GM21526 (cell line): Measurements from ENCODE around the gene DFFB.

ENCODE experiments used
- ATAC-seq: cut with Tn5 transposase; IDR thresholded peaks from one replicate; pipeline ENCODE4 v1.9.1; 2021; ENCODE audit warnings: moderate library complexity; ENCODE audit not compliant: unreplicated experiment, low FRiP score

The DFFB gene

DNA sequence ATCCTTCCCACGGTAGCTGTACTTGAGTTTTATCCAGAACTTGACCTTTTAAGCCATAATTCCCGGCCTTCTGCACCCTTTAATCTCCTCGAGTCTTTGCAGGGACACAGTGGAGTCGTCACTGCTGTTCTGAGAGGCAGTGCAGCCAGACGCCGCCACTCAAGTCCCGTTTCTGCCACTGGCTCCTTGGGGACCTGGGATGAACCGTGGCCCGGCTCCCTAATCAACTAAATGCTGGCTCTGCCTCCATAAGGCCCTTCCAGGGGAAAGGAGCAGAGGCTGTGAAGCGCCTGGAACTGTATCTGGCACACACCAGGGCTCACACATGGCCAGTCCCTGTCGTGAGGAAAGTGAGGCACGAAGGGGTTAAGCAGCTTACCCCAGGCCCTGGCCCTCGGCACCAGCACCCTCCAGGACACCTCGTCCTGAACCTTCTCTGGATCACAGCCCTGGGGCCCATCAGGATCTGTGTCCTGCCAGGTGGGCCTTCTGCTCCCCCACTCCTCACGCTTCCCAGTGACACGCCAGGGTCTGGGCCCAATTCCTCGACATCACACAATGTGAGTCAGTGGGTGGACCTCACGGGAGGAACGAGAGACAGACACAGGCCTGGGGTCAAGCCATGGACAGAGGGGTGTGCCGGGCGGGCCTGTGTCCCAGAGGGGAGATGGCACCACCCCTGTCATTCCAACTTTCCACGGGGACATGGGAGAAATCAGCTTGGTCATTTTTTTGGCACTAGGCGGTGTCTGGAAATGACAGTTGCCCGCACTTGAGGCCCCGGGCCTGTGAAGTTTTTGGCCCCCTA is 66.3 kb downstream of the DFFB start:
- no peak for ATAC-seq

DNA sequence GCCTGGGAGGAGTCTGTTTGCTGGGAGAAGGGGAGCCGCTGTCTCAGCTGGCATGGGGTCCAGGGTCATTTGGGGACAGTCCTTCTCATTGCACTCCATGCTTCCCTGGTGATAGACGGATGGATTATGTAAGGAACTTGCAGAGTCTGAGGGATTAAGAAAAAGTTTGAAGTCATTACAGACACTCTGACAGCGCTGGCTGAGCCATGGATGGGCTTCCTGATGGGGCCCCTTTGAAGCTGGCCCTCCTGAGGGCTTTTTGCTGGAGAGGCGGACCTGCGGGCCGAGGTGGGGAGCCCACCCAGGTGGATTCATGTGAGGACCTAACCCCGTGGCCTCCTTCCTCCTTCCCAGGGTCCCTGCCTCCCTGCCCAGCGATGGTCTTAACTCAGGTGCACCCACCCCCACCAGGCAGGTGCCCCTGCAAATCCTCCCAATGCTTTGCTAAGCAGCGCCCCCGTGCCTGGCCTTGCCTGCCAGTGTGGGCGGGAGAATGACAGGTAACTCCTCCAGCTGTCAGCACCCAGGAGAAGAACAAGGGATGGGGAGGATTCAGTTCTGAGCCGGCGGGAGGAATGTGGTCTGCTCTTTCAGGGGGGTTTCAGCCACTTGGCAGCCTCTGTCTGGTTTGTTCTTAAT is 67.0 kb downstream of the DFFB start:
- no peak for ATAC-seq

DNA sequence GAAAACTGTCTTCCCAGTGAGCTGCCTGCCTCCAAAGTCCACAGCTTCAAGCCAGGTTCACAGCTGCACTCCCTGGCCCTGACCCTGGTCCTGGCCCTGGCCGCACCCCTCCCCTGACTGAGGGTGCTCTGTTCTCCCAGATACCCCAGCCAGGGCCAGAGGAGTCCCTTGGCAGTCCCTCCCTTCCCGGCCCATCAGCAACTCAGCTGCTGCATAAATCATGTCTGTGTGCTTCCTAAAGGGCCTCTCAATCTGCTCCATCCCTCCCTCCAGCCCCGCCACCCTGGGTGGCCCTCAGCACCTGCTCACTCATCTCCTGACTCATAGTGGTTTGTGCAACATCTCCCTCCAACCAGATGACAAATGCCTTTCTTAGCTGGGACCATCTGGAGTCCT is 67.5 kb downstream of the DFFB start:
- ATAC-seq: no peak

DNA sequence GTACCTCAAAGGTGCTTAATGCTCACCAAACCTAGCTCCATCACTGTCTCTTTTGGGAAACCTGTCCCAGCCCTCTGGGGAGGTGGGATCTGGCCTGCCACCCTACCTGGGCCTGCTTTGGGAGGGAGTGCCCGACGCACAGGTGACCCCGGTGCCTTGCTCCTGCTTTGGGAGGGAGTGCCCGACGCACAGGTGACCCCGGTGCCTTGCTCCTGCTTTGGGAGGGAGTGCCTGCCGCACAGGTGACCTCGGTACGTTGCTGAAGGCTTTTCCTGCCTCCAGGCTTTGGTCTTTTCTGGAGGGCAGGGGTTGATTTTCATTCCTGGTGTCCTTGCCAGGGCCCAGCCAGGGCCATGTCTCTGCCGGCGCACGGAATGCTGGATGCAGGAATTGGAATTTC is 68.0 kb downstream of the DFFB start:
- no peak for ATAC-seq

DNA sequence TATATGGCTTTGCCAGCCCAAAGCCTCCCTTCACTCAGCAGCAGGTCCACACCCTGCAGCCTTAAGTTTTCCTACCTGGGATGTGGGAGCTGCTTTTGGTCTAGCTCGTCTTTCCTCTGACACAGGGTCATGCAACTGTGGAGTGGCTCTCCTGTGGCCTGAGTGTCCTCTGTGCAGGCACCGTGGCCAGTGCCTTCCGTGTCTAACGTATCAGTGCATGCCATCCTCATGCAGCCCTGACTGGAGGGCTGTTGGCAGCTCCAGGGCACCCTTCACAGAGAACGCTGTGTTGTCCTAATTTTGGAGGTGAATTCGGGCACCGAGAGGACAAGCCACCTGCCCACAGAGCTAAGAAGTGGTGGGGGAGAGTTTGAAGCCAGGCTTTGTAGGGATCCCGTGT is 68.5 kb downstream of the DFFB start:
- ATAC-seq: no peak

DNA sequence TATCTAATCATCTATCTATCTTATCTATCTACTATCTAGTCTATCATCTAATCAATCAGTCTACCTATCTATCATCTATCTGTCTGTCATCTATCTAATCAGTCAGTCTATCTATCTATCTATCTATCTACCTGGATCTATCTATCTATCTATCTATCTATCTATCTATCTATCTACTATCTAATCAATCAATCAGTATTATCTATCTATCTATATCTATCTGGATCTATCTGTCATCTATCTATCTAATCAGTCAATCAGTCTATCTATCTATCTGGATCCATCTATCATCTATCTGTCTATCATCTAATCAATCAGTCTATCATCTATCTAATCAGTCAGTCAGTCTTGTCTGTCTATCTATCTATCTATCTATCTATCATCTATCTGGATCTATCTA is 69.7 kb downstream of the DFFB start:
- no peak for ATAC-seq

DNA sequence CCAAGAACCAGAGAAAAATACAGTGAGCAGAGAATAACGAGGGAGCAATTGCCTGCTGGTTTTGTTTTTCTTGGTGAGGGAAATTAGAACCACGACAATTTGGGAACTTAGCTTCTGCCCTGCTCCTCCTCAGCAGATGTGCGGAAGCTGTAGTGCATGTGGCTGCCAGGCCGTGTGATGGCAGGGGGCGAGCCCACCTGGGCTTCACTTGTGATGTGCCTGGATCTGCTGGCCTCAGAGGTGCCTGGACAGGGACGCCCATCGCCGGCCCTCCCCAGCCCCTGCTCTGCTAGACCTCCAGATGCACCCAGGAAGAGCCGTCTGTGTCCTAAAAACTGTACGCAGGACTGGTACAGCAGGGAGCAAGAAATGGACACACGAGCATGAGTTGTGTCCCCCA is 71.3 kb downstream of the DFFB start:
- no peak for ATAC-seq

DNA sequence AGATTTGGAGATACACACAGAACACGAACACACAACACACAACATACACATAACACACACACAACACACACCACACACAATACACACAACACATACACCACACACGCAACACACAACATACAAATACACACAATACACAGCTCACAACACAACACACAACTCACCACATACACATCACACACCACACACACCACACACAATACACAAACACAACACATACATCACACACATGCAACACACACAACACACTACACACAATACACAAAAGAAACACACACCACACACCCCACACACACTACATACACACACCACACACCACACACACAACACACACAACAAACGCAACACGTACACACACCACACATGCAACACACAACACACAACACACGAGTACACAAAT is 71.8 kb downstream of the DFFB start:
- no peak for ATAC-seq

DNA sequence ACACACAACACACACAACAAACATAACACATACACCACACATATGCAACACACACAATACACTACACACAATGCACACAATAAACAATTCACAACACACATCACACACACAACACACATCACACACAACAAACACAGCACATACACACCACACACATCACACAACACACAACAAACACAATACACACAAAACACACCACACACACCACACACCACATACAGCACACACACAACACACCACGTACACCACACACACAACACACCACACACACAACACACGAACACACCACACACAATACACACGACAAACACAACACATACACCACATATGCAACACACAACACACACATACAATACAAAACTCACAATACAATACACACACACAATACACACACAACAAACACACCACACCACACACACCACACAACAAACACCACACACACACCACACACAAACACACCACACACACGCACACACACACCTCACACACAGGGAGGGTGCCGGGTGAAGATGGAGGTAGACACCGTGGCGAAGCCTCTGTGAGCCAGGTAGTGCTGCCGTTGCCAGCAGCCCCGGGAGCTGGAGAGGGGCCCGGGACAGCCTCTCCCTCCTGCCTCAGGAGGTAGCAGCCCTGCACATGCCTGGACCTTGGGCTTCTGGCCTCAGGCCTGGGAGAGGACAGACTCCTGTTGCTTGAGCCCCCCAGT is 73.2 kb downstream of the DFFB start:
- no peak for ATAC-seq

DNA sequence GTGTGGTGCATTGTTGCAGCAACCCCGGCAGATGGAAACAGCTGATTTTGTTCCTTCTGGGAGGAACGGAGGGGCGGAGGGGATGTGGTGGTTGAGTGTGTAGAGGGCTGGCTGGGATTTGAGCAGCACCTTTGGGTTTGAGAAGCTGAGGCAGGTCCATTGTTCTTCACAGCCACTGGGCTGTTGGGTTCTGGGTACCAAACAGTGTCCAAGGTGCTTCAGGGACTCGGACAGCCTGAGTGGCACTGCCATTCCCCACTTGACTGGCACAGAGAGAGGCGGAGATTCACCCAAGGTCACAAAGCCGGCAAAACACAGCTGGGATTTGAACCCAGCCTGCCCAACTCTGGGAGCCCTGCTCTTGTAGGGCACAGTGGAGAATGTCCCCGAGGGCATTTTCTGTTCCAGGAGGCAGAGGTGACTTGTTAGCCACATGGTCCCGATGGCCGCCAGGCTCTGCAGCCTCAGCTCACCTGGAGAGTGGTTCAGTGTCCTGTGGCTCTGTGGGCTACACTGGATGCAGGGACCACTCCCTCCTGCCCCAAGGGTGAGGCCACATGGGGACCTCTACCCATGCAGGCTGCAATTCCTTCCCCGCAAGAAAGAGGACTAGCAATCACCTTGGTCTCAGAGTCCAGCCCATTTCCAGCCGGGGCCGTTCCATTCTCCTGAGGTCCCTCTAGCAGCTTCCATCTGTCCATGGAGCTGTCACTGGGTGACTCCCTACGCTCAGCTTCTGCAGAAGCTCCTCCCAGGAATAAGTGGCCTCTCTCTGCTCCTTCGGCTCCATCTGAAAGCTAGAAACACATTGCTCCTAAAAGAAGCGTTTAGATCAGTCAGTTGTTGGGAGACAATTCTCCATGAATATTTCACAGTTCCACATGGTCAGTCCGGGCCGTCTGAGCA is 74.0 kb downstream of the DFFB start:
- no peak for ATAC-seq

DNA sequence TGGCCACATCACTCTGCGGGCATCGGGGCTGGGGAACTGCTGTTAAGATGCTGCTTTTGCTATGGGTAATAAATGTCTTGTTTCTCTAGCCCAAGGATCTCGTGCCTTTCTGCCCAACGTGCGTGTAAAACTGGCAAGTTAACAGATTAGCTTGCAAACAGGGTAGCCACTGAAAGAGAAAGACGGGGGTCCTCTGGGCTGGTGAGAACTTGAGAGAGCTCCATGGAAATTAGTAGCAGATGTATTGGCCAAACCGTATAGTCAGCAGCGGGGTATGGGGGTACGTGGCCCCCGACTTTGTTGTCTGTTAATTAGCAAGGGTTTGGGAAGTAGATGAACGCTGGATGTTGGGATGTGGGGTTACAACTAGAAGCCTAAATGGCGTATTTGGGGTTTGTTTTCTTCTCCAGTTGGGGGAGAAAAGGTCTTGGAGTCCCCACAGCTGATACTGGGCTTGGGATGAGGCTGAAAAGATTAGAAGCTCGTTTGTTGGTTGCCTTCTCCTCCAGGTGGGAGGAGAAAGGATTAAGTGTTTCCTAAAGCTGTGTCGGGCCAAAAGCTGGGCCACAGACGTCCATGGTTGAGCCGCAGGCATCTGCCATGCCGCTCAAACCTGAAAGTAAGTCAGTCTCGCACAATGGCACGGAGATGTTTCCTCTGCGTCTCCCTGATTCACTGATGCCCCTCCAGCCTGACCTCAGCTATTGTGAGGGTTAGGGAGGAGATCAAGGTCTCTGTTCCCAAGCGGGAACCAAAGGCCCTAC is 75.1 kb downstream of the DFFB start:
- no peak for ATAC-seq
